Endothelial cell of umbilical vein (primary cell): ENCODE measurements around the gene PARN. TPM values are rescaled to one million over a fixed set of nuclear protein-coding genes. Genes with fewer than 3 reads are reported as not detected.

Source experiments
- BruUV-seq: library from RNA; stranded (reverse); fragments of 400-500 nt; replicated peaks from 2 replicates; lab custom pipeline; 2021; lab: Mats Ljungman, UMichigan
- CTCF ChIA-PET: fragments of 300-600, 350-600 bp; sonication (Branson Sonifier 250); formaldehyde crosslinking; loops from one replicate; lab custom pipeline; 2021; ENCODE audit warnings: antibody characterized with exemption, inconsistent platforms; lab: Charles Lee
- POLR2A ChIA-PET: fragments of 300-600, 350-600 bp; sonication (Branson Sonifier 250); formaldehyde crosslinking; loops from one replicate; lab custom pipeline; 2021; ENCODE audit warnings: antibody characterized with exemption, inconsistent platforms; lab: Charles Lee
- DNase-seq: peaks from one replicate; pipeline ENCODE4 v3.0.0-alpha.2; 2011; ENCODE audit warnings: low read depth, low spot score
- FAIRE-seq: peaks from 2 replicates; lab custom pipeline; 2011; peaks lifted over from hg19 to GRCh38; lab: Jason Lieb, UNC
- H2AFZ ChIP-seq: 2 replicates; pipeline ENCODE4 v1.6.0; 2012; ENCODE audit warnings: low read depth, low read length, control low read depth, inconsistent platforms
- H3K27ac ChIP-seq: 2 replicates; pipeline ENCODE4 v1.5.1; 2011; ENCODE audit warnings: low read depth, mild to moderate bottlenecking, control low read depth, low read length, moderate library complexity; ENCODE audit not compliant: insufficient read depth
- H3K27me3 ChIP-seq, 2 experiments: 2 replicates each; pipeline versions ENCODE4 v1.6.0 to v1.6.1; 2011; ENCODE audit warnings: low read length in 2 of 2, mixed read lengths in 1 of 2; ENCODE audit not compliant: control insufficient read depth in 2 of 2, insufficient read depth in 2 of 2
- H3K36me3 ChIP-seq, 2 experiments: 2 replicates in 1 of 2; 3 replicates in 1 of 2; pipeline ENCODE4 v1.5.1; 2011; ENCODE audit warnings: low read length in 2 of 2, mild to moderate bottlenecking in 1 of 2, moderate library complexity in 1 of 2; ENCODE audit not compliant: control insufficient read depth in 2 of 2, insufficient read depth in 2 of 2; ENCODE audit errors: extremely low read depth in 1 of 2
- H3K4me1 ChIP-seq: 3 replicates; pipeline ENCODE4 v1.5.1; 2011; ENCODE audit warnings: mild to moderate bottlenecking, low read length; ENCODE audit not compliant: control insufficient read depth, insufficient read depth; ENCODE audit errors: extremely low read depth
- H3K4me2 ChIP-seq: 2 replicates; pipeline ENCODE4 v1.6.1; 2011; ENCODE audit warnings: low read length, control low read depth, mixed read lengths; ENCODE audit not compliant: insufficient read depth
- H3K4me3 ChIP-seq, 3 experiments: fragments of 200-600 bp in 1 of 3; sonication (generic), shearing (Covaris generic) in 1 of 3; replicated peaks in 1 of 3; 2 replicates each; pipeline ENCODE4 v1.5.1; 2011 to 2016; ENCODE audit warnings: control low read depth in 3 of 3, low read length in 3 of 3, mild to moderate bottlenecking in 2 of 3, inconsistent platforms in 1 of 3, low read depth in 1 of 3, moderate library complexity in 1 of 3; ENCODE audit not compliant: insufficient read depth in 1 of 3
- H3K79me2 ChIP-seq: 2 replicates; pipeline ENCODE4 v1.6.0; 2012; ENCODE audit warnings: low read length, inconsistent platforms; ENCODE audit not compliant: control insufficient read depth, insufficient read depth
- H3K9ac ChIP-seq: replicated peaks from 2 replicates; pipeline ENCODE3; 2011; ENCODE audit warnings: low read length, control low read depth; ENCODE audit not compliant: insufficient read depth; ENCODE audit errors: extremely low read depth
- H3K9me1 ChIP-seq: replicated peaks from 3 replicates; pipeline ENCODE4 v1.6.0; 2011; ENCODE audit warnings: mild to moderate bottlenecking, low read length; ENCODE audit not compliant: control insufficient read depth, insufficient read depth; ENCODE audit errors: extremely low read depth
- H3K9me3 ChIP-seq: replicated peaks from 2 replicates; pipeline ENCODE4 v1.5.1; 2012; ENCODE audit warnings: low read length, inconsistent platforms; ENCODE audit not compliant: control insufficient read depth, insufficient read depth
- H4K20me1 ChIP-seq: replicated peaks from 2 replicates; pipeline ENCODE3; 2011; ENCODE audit warnings: mild to moderate bottlenecking, low read length; ENCODE audit not compliant: control insufficient read depth, insufficient read depth; ENCODE audit errors: extremely low read depth
- EZH2 ChIP-seq: IDR thresholded peaks from 2 replicates; pipeline ENCODE4 v1.6.1; 2012; ENCODE audit warnings: borderline replicate concordance, low read depth, mild to moderate bottlenecking, moderate library complexity, low read length, inconsistent platforms; ENCODE audit not compliant: severe bottlenecking
- FOS ChIP-seq: IDR thresholded peaks from 2 replicates; pipeline ENCODE4 v1.6.1; 2011; ENCODE audit warnings: mild to moderate bottlenecking, low read length, moderate library complexity, borderline replicate concordance; ENCODE audit not compliant: insufficient read depth
- GATA2 ChIP-seq: IDR thresholded peaks from 2 replicates; pipeline ENCODE4 v1.7.0; 2011; ENCODE audit warnings: low read depth, mild to moderate bottlenecking, moderate library complexity, mixed read lengths, low read length; ENCODE audit not compliant: insufficient read length, insufficient read depth
- JUN ChIP-seq: IDR thresholded peaks from 2 replicates; pipeline ENCODE4 v1.6.1; 2011; ENCODE audit warnings: borderline replicate concordance, low read depth; ENCODE audit not compliant: insufficient read length, insufficient read depth
- MYC ChIP-seq: IDR thresholded peaks from one replicate; pipeline ENCODE4 v1.6.1; 2011; ENCODE audit warnings: mild to moderate bottlenecking, low read depth, low read length
- POLR2A ChIP-seq: IDR thresholded peaks from 2 replicates; pipeline ENCODE4 v1.6.1; 2012; ENCODE audit warnings: low read depth, mild to moderate bottlenecking, control low read depth, low read length
- POLR2AphosphoS5 ChIP-seq: IDR thresholded peaks from 2 replicates; pipeline ENCODE4 v1.6.1; 2012; ENCODE audit warnings: low read depth, mild to moderate bottlenecking, control low read depth, low read length, moderate library complexity; ENCODE audit not compliant: insufficient read depth
- dilution Hi-C: fragments of 300-500 bp; cut with MboI; formaldehyde crosslinking; loops from one replicate; pipeline ENCODE4 v1.15.0; 2019; ENCODE audit warnings: low sequenced_read_pairs; ENCODE audit not compliant: extremely low pct_ligation_motif_present
- intact Hi-C: fragments of 100-400 bp; cut with micrococcal nuclease; formaldehyde crosslinking; loops from one replicate; pipeline ENCODE4 v1.10.0; 2022
- polyA plus RNA-seq, 4 experiments: library from polyadenylated mRNA; depleted of rRNA in 3 of 4; stranded (reverse) in 3 of 4; unstranded in 1 of 4; fragments of >200 nt; gene quantifications; 2 replicates each; pipeline versions ENCODE4 v1.2.1 to v1.2.3, GENCODE V29; 2011 to 2012; ENCODE audit warnings: missing spikeins in 1 of 4
- total RNA-seq: library from RNA; stranded (reverse); gene quantifications from 2 replicates; pipeline ENCODE4 v1.2.3, GENCODE V29; 2021
- TF ChIP-seq, protein P1 (sequence below): IDR thresholded peaks from 2 replicates; pipeline ENCODE4 v1.6.1; 2011; ENCODE audit not compliant: insufficient read depth, insufficient read length
- TF ChIP-seq, protein P2 (sequence below), 2 donors: IDR thresholded peaks; 1 replicate in 1 of 2; 2 replicates in 1 of 2; pipeline ENCODE4 v1.5.1; 2011; ENCODE audit warnings: low read length in 2 of 2, mild to moderate bottlenecking in 2 of 2, moderate library complexity in 2 of 2, control low read depth in 1 of 2, inconsistent platforms in 1 of 2, low read depth in 1 of 2; ENCODE audit not compliant: insufficient read depth in 1 of 2; ENCODE audit errors: extremely low read depth in 1 of 2

The PARN gene
- total and polyA plus RNA-seq, 2 donors (not counting 3 experiments of a cell fraction or from before 2014, with no cell fraction given): 16.9 to 24.6 TPM

DNA sequence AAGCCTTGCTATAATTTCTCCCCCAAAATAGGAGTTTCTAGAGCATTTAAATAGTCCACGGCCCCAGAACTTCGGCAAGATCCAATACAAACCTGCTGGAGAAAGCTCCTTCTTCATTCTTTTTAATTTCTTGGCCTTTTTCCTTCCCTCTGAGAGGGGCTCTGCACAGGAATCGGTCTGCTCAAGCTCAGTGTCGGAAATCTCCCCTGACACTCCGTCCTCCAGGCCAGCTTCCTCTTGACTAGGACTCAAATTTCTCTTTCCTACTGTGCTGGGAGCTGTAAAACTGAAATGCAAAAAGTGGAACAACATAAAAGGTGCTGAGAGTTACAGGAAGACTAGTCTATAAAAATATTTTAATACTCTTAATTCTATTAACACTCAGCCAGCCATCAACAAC lies 183.3 kb downstream of the PARN start:
- intact Hi-C loops: no loop called here
- CTCF ChIA-PET: interaction anchor here (1.3 kb wide), 1 partner anchor 12 kb away, joined by 4 read pairs; no protein-coding TSS in a partner anchor
- no TSS peak for BruUV-seq
- H3K4me2 ChIP-seq: no peak overlapping the region
- TF ChIP-seq JUN (no peak), GATA2 (no peak), POLR2A (no peak), MYC (no peak), POLR2AphosphoS5 (no peak), EZH2 (no peak), FOS (no peak)
- TF ChIP-seq, protein P1, sequence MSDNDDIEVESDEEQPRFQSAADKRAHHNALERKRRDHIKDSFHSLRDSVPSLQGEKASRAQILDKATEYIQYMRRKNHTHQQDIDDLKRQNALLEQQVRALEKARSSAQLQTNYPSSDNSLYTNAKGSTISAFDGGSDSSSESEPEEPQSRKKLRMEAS: no peak
- TF ChIP-seq, protein P2, sequence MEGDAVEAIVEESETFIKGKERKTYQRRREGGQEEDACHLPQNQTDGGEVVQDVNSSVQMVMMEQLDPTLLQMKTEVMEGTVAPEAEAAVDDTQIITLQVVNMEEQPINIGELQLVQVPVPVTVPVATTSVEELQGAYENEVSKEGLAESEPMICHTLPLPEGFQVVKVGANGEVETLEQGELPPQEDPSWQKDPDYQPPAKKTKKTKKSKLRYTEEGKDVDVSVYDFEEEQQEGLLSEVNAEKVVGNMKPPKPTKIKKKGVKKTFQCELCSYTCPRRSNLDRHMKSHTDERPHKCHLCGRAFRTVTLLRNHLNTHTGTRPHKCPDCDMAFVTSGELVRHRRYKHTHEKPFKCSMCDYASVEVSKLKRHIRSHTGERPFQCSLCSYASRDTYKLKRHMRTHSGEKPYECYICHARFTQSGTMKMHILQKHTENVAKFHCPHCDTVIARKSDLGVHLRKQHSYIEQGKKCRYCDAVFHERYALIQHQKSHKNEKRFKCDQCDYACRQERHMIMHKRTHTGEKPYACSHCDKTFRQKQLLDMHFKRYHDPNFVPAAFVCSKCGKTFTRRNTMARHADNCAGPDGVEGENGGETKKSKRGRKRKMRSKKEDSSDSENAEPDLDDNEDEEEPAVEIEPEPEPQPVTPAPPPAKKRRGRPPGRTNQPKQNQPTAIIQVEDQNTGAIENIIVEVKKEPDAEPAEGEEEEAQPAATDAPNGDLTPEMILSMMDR (IDR thresholded peaks at IDR 0.05; ENCODE audit: extremely low read depth in 1 of 2, insufficient read depth in 1 of 2, low read depth in 1 of 2, low read length in 2 of 2): no peak
- H3K4me3 ChIP-seq: no peak overlapping the region
- no peak overlapping the region for H2AFZ ChIP-seq
- H3K36me3 ChIP-seq: no peaks in the 10 kb centered on the region
- H3K9me1 ChIP-seq: no peaks in the 10 kb centered on the region
- H3K27ac ChIP-seq: no peak overlapping the region
- H4K20me1 ChIP-seq: no peaks in the 10 kb centered on the region
- dilution Hi-C loops: no loop called here
- H3K9ac ChIP-seq: no peak overlapping the region
- no peaks in the 10 kb centered on the region for H3K4me1 ChIP-seq
- no peaks in the 10 kb centered on the region for H3K79me2 ChIP-seq
- no peak for DNase-seq
- H3K9me3 ChIP-seq: no peaks in the 10 kb centered on the region
- H3K27me3 ChIP-seq: no peaks in the 10 kb centered on the region
- POLR2A ChIA-PET: no interaction called here
- FAIRE-seq: no peak
